ENCODE data around the gene ZNF710.

The ZNF710 gene

GRCh38 chr15:90019611-90020010 is 18.5 kb downstream of the ZNF710 start:
- DNase-seq = no peak

GRCh38 chr15:90020021-90020735 is 19.1 kb downstream of the ZNF710 start:
- DNase-seq = no peak

- no peak for DNase-seq
Observed at GRCh38 chr15:90020936-90021507, 19.9 kb downstream of the ZNF710 start.

GRCh38 chr15:90022345-90022744 is 21.2 kb downstream of the ZNF710 start:
- DNase-seq = no peak

GRCh38 chr15:90022905-90023700 is 22.0 kb downstream of the ZNF710 start:
- no peak for DNase-seq

DNA sequence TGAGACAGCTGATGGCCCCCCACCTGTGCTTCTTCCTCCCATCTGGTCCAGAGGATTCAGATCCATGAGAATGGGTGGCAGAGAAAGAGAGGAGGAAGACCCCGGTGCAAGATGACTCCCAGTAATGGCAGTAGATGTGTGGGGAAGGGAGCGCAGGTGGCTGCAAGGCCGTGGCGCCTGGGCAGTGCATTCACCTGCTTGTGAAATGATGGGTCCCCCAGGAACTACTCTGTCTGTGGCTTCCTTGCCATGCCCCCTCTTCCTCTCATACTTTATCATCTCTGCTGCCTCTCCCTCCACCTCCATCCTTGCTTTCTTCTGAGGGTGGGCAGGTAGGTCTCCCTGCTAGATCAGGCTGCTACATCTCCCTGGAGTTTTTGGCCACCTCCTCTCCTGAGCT is 23.3 kb downstream of the ZNF710 start:
- DNase-seq = no peak

DNA sequence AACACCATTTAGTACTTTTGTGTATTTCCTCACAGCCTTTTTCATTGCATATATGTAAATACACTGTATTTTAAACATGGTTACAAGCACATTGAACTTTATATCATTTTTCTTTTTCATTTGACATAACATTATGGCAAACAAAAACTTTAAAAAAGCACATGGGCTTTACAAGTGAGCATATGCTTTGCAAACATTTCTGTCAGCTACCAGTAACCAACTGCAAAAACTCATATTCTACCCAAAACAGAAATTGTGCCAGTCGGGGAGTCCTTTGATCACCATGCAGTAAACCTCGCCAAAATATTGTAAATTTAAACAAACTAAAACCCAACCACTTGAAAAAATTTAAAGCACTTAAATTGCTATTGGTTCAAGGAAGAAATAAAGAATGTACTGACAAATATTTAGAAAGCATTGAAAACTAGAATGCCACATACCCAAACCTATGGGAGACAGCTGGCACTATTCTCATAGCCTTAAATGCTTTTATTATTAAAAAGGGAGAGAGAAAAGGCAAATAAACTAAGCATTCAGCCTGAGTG is 24.4 kb downstream of the ZNF710 start:
- no peak for DNase-seq

DNA sequence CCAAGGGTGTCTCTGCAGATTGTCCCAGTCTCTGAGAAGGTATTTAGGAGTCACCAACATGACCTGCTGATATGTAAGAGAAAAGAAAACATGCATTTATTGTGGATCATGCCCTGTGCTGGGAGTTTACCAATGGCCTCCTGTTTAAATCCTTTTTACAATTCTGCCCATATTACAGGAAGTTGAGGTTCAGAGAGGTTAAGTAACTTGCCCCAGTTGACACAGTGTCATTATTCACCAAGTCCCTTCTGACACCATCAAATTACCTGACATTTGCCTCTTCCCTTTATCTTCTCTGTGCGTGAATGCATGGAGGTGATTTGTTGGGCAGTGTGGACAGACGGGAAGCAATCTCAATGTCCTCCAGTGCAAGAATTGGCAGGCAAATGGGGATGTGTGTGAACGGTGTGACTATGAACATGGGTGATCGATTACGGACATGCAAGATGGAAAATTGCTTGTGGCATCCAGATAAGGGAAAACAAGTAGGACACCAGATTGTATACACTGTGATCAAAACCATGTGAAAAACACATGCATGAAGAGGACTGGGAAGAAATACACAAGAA is 27.3 kb downstream of the ZNF710 start:
- DNase-seq = no peak

GRCh38 chr15:90029024-90029423 is 27.9 kb downstream of the ZNF710 start:
- no peak for DNase-seq

DNA sequence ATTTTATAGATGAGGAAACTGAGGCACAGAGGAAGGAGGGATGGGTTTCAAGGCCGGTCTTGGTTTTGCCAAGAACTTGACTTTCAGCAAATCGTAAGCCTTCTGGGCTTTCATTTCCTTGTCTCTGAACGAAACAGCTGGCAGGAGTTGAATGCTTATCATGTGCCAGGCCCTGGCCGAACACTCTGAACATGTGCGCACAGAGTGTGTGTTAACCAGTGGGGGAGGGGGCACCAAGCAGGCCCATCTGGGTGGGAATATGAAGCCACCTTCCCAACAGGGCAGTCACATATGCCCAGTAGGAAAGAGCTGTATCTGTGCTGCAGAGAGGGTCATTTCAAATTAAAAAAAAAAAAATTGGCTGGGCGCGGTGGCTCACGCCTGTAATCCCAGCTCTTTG is 29.3 kb downstream of the ZNF710 start:
- DNase-seq = no peak

GRCh38 chr15:90031231-90031791 is 30.2 kb downstream of the ZNF710 start:
- DNase-seq = no peak

DNA sequence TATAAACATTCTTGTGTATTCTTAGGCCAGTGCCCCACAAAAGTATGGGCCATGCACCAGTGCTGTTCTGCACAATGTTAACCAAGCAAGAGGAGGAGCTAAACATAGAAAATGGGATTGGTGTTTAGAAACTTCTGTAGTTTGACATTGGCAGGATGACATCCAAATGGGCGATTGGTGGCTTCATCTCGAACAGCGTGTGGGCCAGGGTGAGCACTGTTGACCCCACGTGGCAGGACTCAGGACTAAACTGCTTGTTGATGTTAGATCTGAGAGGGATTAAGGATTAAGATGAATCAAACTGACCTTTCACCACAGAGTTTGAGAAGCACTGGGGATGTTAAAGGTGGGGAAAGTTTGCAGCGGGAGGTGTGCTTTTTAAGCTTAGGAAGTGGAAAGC is 31.9 kb downstream of the ZNF710 start:
- no peak for DNase-seq

DNA sequence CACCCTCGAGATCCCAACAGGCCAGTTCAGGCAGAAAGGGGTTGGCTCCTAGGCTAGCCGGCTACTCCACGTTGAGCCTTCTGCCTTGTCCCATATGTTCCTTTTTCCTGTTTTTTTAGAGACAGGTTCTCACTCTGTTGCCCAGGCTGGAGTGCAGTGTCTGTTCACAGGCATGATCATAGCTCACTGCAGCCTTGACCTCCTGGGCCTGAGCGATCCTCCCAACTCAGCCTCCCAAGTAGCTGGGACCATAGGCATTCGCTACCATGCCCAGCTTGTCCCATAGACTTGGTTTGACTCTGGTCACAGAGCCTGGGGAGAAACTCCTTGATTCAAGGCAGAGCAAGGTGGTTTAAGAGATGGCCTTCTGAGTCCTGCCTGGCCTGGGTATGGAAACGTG is 32.3 kb downstream of the ZNF710 start:
- DNase-seq = no peak

DNA sequence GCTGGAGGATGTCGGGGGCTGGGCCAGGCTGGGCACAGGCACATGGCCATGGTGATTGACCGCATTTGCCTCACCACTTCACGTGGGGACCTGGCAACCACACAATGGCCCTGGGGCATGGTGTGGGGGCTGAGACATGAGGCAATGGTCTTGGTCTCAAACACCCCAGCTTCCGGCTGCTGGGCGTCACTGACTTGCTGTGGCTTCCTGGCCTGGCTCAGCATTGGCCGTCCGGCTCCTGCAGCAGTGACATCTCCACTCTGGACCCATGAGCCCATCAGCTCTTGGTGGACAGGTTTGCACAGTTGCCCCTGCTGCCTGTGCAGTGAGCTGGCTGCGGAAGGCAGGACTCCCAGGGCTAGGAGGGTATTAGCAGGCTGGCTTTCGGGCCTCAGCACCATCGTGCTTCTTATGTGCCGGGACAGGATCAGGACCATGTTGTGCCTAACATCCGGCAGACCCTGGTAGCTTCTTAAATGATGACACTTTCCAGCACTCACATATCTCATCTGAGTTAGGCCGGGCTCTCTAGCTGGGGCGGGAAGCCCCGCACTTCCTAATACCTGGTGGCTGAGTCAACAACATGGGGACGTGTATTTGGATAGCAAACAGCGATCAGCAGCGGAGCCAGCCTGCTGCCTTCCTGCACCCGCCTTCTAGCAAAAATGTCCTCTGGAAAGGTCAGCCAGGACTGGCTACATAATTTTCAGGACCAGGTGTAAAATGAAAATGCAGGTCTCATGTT is 34.1 kb downstream of the ZNF710 start:
- DNase-seq = no peak

- no peak for DNase-seq
Observed at GRCh38 chr15:90035840-90036230, 34.7 kb downstream of the ZNF710 start.

DNA sequence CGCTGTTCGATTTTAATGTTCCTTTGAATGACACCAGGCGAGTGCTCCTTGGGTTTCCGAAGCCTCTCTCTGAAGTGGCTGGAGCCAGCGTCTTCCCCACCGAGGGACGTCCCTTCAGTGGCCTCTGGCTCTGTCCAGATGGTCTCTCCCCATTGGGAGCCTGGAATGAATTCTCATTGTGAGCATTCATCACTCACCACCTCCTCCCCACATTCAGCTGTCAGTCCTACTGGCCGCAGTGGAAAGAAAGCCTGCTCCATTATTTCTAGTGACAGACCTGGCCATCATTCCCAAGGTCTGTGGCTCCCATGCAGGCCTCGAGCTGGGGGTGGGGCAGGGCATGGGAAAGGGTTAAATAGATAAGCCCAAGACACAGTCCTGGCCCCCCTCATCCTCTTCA is 35.2 kb downstream of the ZNF710 start:
- DNase-seq = no peak

DNA sequence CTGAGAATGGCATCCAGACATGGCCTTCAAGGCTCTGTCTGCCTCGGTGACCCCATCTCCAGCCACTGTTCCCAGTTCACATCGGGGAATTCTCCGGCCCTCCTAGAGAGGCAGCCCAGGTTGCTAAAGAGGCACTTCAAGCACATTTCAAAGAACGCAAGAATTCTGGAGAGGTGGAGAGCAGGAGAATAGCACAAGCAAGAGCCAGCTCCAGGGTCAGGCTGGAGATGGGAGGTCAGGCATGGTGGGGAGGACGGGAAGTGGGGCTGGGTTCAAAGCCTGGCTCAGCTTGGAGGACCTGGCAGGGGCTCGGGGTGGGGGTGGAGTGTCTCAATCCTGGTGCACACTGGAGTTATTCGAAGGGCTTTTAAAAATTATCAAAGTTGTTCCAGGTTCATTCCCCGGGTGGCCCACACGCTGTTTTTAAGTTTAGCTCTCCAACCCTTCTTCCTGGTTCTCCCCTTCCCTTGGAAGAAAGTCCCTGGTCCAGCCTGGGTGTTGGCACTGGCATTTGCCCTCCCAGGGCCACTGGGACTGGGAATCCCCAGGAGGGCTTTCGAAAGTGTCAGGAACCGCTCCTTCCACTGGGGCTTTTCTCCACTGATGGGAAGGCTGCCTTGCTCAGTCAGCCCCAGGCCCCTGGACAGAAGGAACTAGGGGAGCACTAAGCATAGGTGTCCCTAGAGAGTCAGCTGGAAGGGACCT is 35.8 kb downstream of the ZNF710 start:
- no peak for DNase-seq

DNA sequence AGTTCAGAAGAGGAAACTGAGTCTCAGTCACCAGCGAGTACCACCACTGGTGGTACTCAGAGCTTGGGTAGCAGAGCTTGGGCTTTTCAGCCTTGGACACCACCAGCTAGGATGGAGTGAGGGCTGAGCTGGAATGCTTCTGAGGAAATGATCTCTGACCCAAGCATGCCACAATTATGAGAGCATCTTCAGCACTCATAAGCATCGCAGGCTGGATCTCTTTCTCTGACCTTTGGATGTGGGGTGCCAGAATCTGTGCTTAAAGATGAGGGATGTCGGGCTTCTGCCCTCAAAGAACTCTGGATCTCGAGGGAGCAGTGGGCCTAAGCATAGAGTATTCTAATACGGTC is 36.4 kb downstream of the ZNF710 start:
- no peak for DNase-seq

DNA sequence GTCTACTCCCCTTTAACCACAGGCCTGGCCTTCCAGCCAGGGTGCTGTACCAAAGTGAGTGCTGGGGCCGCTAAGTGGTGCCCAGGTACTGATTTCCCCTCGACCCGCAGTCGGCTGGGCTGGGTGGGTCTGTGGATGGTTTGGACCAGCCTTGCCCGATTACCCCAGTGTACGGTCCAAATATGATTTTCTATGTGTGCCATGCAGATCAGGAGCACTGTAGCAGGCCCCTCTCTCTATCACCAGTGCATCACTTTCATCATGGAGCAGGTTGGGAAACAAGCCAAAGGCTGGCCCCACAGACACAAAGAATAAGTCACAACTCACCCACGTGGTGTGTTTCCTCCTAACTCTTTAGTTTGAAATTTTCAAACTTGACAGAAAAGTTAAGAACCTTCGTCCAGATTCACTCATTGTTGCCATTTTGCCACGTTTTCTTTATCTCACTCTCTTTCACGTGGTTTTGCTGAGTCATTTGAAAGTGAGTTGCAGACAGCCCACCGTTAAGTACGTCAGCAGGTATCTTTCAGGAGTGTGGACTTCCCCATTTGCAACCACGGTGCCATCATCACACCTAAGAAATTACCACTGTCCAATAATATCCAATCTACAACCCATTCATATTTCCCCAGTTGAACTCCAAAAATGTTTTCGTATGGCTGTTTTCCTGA is 37.0 kb downstream of the ZNF710 start:
- no peak for DNase-seq

- DNase-seq = no peak
Observed at GRCh38 chr15:90038632-90039095, 37.5 kb downstream of the ZNF710 start.

DNA sequence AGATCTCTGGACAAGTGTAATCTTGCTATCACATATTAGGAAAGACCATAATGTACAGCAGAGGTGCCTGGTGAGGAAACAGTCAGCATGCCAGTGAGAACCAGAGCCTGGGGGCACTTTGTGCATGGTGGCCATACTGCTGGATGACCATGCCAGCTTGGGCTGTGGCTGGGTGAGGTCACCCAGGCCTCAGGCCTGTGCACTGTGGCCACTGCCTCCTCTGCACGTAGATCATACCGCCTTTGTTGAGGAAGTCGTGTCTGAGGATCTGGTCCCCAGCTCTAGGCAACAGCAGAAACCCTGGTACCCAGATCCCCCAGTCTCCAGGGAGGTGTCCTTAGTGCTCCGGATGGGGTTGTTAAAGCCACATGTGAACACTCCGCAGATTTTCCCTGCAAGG is 38.9 kb downstream of the ZNF710 start:
- no peak for DNase-seq
